ENCODE data around the gene XPR1.

DNA sequence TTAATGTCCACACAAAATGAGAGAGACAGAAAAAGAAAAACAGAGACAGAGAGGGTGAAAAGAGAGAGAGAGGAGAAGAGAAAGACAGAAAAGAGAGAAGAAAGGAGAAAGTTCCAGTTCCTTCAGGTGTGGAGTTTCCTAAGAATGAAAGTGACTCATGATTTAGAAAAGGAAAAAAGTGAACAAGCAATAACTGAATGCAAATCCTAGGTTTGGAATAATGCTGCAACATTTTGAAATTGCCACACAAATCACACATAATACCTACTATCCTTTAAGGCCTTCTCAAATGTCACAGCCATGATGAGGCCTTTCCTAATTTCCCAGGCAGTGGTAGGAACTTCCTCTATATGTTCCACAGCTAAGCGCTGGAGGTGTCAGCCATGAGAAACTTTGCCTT lies 31.5 kb upstream of the XPR1 start:
- TF ChIP-seq ZBTB33 (IDR thresholded peaks at IDR 0.05; ENCODE audit: extremely low read depth, insufficient replicate concordance, low read length) (no peak), POLR2A (IDR thresholded peaks at IDR 0.05; ENCODE audit: borderline replicate concordance, extremely low read depth, insufficient read depth, insufficient read length) (no peak), EGR1 (IDR thresholded peaks at IDR 0.05; ENCODE audit: low read depth) (no peak), CBX3 (IDR thresholded peaks at IDR 0.05; ENCODE audit: low read depth) (no peak), RAD21 (IDR thresholded peaks at IDR 0.05; ENCODE audit: low read depth) (no peak)
- TF ChIP-seq, protein P1, sequence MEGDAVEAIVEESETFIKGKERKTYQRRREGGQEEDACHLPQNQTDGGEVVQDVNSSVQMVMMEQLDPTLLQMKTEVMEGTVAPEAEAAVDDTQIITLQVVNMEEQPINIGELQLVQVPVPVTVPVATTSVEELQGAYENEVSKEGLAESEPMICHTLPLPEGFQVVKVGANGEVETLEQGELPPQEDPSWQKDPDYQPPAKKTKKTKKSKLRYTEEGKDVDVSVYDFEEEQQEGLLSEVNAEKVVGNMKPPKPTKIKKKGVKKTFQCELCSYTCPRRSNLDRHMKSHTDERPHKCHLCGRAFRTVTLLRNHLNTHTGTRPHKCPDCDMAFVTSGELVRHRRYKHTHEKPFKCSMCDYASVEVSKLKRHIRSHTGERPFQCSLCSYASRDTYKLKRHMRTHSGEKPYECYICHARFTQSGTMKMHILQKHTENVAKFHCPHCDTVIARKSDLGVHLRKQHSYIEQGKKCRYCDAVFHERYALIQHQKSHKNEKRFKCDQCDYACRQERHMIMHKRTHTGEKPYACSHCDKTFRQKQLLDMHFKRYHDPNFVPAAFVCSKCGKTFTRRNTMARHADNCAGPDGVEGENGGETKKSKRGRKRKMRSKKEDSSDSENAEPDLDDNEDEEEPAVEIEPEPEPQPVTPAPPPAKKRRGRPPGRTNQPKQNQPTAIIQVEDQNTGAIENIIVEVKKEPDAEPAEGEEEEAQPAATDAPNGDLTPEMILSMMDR (IDR thresholded peaks at IDR 0.05 in 2 of 3, conservative IDR thresholded peaks at IDR 0.05 in 1 of 3; ENCODE audit: borderline replicate concordance in 1 of 3, insufficient read depth in 1 of 3, low read depth in 2 of 3, low read length in 2 of 3), result no peak
- TF ChIP-seq, protein P2, sequence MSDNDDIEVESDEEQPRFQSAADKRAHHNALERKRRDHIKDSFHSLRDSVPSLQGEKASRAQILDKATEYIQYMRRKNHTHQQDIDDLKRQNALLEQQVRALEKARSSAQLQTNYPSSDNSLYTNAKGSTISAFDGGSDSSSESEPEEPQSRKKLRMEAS (IDR thresholded peaks at IDR 0.05), result no peak

Data from HCT116 (cell line).